Cardiac muscle cell (in vitro differentiated cells and primary cell): ENCODE results near the gene CYP1A2. TPM values are rescaled to one million over a fixed set of nuclear protein-coding genes. Genes with fewer than 3 reads are reported as not detected.

Source experiments
- DNase-seq, 2 donors: peaks; one replicate each; pipeline versions ENCODE4 v3.0.0 to v3.0.0-alpha.2; 2010 to 2017; ENCODE audit warnings: low read depth in 1 of 2, low spot score in 1 of 2
- H3K27ac ChIP-seq: fragments of 200-600 bp; sonication (generic); 2 replicates; pipeline ENCODE4 v1.5.1; 2016
- H3K27me3 ChIP-seq: fragments of 200-600 bp; sonication (generic); 2 replicates; pipeline ENCODE4 v1.6.0; 2016; ENCODE audit warnings: control low read depth
- H3K36me3 ChIP-seq: fragments of 200-600 bp; sonication (generic); 2 replicates; pipeline ENCODE4 v1.5.1; 2016; ENCODE audit warnings: control low read depth
- H3K4me1 ChIP-seq: fragments of 200-600 bp; sonication (generic); 2 replicates; pipeline ENCODE4 v1.8.1; 2017; ENCODE audit warnings: low read depth, mild to moderate bottlenecking, mixed run types
- H3K4me3 ChIP-seq: fragments of 200-600 bp; sonication (generic); 2 replicates; pipeline ENCODE4 v1.5.1; 2016; ENCODE audit warnings: mild to moderate bottlenecking
- H3K9me3 ChIP-seq: fragments of 200-600 bp; sonication (generic); 2 replicates; pipeline ENCODE4 v1.5.1; 2017; ENCODE audit warnings: low read depth, mild to moderate bottlenecking, control low read depth
- CTCF ChIP-seq: IDR thresholded peaks from 2 replicates; pipeline ENCODE4 v1.5.1; 2012; ENCODE audit warnings: low read depth, mild to moderate bottlenecking, low read length
- polyA plus RNA-seq: library from polyadenylated mRNA; unstranded; fragments of >200 nt; fragmentation: Nextera tagmentation; extraction: Ambion mirVana; gene quantifications from 2 replicates; pipeline ENCODE4 v1.2.1, GENCODE V29; 2016
- total RNA-seq: library from RNA; depleted of rRNA; stranded (reverse); fragments of >200 nt; gene quantifications from 2 replicates; pipeline ENCODE4 v1.2.3, GENCODE V29; 2016

The CYP1A2 gene
- total and polyA plus RNA-seq, 2 experiments from 2014 or later, result not detected

- Histone ChIP-seq H3K36me3 (no peaks in the 10 kb centered on the region), H3K9me3 (no peaks in the 10 kb centered on the region), H3K27ac (no peak overlapping the region), H3K27me3 (no peaks in the 10 kb centered on the region), H3K4me3 (no peak overlapping the region), H3K4me1 (no peaks in the 10 kb centered on the region)
- TF ChIP-seq CTCF, result no peak
- DNase-seq, result no peak
These were observed 6.1 kb downstream of the CYP1A2 start for GRCh38 chr15:74754593-74755215.

GRCh38 chr15:74758736-74759135 is 10.1 kb downstream of the CYP1A2 start:
- Histone ChIP-seq H3K27ac (no peak overlapping the region), H3K4me3 (no peak overlapping the region), H3K4me1 (no peaks in the 10 kb centered on the region), H3K27me3 (no peaks in the 10 kb centered on the region), H3K36me3 (no peaks in the 10 kb centered on the region), H3K9me3 (no peaks in the 10 kb centered on the region)
- no peak for DNase-seq
- TF ChIP-seq CTCF, result no peak

GRCh38 chr15:74762791-74763150 is 14.1 kb downstream of the CYP1A2 start:
- H3K36me3 ChIP-seq, result no peaks in the 10 kb centered on the region
- H3K27ac ChIP-seq, result no peak overlapping the region
- DNase-seq, result no peak
- no peaks in the 10 kb centered on the region for H3K4me1 ChIP-seq
- no peak overlapping the region for H3K4me3 ChIP-seq
- TF ChIP-seq CTCF, result no peak
- H3K27me3 ChIP-seq, result no peaks in the 10 kb centered on the region
- H3K9me3 ChIP-seq, result no peaks in the 10 kb centered on the region

- Histone ChIP-seq H3K36me3 (no peaks in the 10 kb centered on the region), H3K27me3 (no peaks in the 10 kb centered on the region), H3K9me3 (no peaks in the 10 kb centered on the region), H3K4me1 (no peaks in the 10 kb centered on the region), H3K4me3 (no peak overlapping the region), H3K27ac (no peak overlapping the region)
- TF ChIP-seq CTCF, result no peak
- DNase-seq, result no peak
These were observed 14.8 kb downstream of the CYP1A2 start for GRCh38 chr15:74763416-74763815.

- H3K27ac ChIP-seq, result no peak overlapping the region
- H3K4me3 ChIP-seq, result no peak overlapping the region
- H3K27me3 ChIP-seq, result no peaks in the 10 kb centered on the region
- H3K9me3 ChIP-seq, result no peaks in the 10 kb centered on the region
- TF ChIP-seq CTCF, result no peak
- no peaks in the 10 kb centered on the region for H3K4me1 ChIP-seq
- no peaks in the 10 kb centered on the region for H3K36me3 ChIP-seq
- no peak for DNase-seq
These were observed 18.8 kb downstream of the CYP1A2 start for GRCh38 chr15:74767167-74768098.
